Heart left ventricle (tissue), 13 donors: ENCODE data around the gene NLK.

Experiments used
- CTCF ChIP-seq, 12 donors: fragments of 200-600 bp; sonication (generic) in 4 of 12; IDR thresholded peaks; one replicate each; pipeline versions ENCODE4 v1.5.0 to v1.8.0; 2018 to 2022; ENCODE audit warnings: antibody characterized with exemption in 12 of 12, mild to moderate bottlenecking in 5 of 12
- POLR2A ChIP-seq, 2 donors: fragments of 450-650 bp; IDR thresholded peaks; one replicate each; pipeline ENCODE4 v1.6.1; 2017; ENCODE audit warnings: antibody characterized with exemption in 2 of 2, mild to moderate bottlenecking in 2 of 2, moderate library complexity in 2 of 2
- donor health status: ischemic (EF 13 %, LVEDD 7.1; RV severe dilation, severe dysfunction).
- donor health status: DM: no; HTN: yes; CAD: no.
- donor health status: DM: no; HTN: no; CAD: no.
- donor health status: ischemic (EF 25% LVEDD 6.9; RV normal size, moderate dysfunction).
- donor health status: ischemic (EF 25% LVEDD 5.7; RV mildly dilated, moderate dysfunction).
- donor health status: ischemic (EF 35%, LVEDD 5.7; RV mildly dilated, moderate dysfunction).
- donor health status: nonischemic (EF 11% LVEDD 7.7; RV severe dilation, severe dysfunction).
- donor health status: DM: yes; HTN: yes; CAD: no.
- donor health status: PGD.
- donor health status: ischemic (EF 29% LVEDD 5.4; RV normal size, mild dysfunction).
- donor health status: nonischemic (EF 23%, LVEDD 6.1; RV moderate dilation, normal function).

GRCh38 chr17:28211811-28212210 lies 169.3 kb downstream of the NLK start:
- TF ChIP-seq CTCF (IDR thresholded peaks at IDR 0.05), result no peak
- TF ChIP-seq POLR2A (IDR thresholded peaks at IDR 0.05), result no peak
